Left forelimb (tissue), 1 donor: Measurements from ENCODE around the gene SLC19A2.

Experiments used
- DNase-seq: peaks from one replicate; pipeline ENCODE4 v3.0.0-alpha.2; 2018; ENCODE audit warnings: low spot score

Gene SLC19A2

DNA sequence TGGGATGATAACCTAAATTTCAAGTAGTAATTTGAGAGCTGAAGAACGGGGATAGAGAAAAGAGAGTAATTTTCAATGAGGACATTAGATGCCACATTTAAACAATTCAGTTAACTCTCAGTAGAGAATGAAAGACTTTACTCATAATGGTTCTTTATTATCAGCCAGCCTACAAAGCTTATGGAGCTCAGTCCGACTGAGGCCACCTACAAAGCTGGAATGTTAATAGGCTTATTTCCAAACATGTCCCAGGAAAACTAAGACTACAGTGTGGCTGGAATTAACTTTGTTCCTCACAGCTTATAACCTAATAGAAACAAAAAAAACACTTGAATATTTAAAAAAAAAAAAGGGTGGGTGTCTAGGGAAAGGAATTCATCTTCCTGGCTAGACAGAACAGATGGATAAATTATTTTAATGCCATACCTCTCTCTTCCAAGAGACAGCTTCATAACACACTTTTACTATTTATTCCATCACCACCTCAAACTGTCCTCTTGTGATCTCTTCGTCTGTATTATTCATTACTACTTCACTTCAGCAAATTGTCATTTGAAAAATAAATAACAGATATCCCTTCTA, 9.8 kb downstream of the SLC19A2 start:
- DNase-seq = no peak

DNA sequence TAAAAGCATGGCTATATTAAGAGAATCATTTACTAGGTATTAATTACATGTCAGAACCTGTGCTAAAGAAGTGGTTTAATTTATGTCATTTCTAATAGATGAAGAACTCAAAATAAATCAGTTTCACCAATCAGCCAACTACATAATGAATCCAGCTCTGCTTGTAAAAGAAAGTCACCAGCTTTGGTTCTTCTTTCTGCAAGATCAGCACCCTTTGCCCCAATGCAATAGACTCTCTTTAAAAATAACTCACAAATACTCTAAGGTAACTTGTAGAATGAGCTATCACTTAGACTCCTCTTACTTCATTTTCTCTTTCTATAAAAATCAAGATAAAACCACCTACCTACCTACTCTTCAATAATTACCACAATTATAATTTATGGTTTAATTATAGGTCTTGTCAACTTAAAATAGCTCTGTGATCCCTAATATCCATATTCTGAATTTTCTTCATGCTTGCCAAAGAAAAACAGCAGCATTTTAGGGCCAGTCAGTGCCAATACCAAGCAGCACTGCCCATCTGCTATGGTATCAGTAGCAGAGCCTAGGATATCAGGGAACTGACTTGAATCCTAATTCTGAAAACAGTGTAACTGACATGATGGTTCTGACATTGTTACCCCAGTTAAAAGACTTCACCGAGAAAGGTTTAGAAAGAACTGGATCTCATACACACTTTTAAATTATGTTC, 11.3 kb downstream of the SLC19A2 start:
- no peak for DNase-seq

DNA sequence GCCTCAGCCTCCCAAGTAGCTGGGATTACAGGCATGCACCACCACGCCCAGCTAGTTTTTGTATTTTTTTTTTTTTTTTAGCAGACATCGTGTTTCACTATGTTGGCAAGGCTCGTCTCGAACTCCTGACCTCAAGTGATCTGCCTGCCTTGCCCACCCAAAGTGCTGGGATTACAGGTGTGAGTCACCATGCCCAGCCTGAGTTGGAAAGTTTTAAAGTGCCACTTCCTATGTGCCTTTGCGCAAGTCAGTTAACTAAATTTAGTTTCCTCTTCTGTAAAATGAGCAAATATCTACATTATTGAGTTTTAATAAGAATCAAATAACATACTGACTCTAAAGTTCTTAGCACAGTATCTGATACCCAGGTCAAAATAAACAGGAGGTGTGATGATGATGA, 12.4 kb downstream of the SLC19A2 start:
- no peak for DNase-seq

DNA sequence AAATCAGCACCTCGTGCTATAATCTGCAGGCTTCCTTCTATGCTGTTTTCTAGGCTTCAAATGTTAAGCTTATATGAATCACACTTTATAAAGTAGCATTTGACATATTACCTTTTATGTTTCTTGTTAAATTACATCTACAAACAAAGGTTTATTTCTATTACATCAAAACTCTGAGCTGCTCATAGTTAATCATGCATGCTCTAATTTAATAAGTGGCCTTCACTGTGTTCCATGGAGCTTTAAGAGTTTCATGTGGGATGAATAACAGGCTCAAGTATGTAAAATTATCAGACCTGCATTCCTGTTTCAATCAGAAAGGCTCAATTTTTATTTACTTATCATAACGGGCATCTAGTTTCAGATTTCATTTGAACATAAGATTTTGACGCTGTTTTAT, 13.0 kb downstream of the SLC19A2 start:
- DNase-seq = no peak

DNA sequence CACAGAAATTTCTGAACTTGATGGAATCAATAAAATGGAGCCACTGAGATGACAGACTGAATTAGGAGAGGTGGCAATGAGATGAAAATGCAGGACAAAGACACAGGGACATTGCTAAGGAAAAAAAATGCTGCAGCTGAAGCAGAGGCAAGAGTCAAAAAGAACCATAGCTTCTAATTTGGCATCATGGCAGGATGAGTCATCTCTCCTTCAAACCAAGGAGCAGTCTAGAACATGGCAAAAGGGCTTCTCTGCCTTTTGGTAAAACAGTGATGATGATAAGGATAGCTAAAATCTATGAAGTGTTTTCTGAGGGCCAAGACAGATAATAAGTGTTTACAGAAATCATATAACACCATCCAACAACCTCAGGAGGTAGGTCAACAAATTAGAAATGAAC, 16.8 kb downstream of the SLC19A2 start:
- no peak for DNase-seq

DNA sequence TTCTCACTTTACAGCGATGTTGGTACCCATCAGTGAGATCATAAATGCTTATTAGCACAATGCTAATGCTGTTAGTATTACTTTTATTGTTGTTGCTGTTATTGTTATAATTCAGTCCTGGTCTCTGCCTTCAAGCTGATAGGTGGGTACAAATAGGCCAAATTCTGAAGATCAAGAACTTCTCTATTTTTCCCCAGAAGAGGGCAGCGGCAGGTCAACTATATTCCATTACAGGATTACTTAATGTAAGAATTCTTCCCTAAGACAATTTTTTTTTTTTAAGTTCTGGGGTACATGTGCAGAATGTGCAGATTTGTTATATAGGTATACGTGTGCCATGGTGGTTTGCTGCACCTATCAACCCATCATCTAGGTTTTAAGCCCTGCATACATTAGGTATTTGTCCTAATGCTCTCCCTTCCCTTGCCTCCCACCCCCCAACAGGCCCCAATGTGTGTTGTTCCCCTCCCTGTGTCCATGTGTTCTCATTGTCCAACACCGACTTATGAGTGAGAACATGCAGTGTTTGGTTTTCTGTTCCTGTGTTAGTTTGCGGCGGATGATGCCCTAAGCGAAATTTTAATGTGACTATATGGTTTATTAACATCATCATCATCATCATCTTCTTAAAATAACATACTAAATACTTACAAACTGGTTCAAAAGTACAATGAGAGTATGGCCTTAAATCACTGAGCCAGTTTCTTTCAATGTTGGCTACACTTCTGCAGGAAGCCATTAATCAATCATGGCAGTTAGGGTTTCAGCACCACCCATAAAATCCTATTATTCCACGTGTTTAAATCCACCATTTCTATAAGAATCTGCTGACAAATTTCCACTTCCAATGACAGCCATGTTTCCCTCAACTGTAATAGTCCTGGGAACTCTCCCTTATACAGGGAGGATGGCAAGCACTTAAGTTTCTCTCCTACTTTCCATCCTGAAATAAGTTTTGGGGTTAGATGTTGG, 19.2 kb downstream of the SLC19A2 start:
- DNase-seq = no peak

DNA sequence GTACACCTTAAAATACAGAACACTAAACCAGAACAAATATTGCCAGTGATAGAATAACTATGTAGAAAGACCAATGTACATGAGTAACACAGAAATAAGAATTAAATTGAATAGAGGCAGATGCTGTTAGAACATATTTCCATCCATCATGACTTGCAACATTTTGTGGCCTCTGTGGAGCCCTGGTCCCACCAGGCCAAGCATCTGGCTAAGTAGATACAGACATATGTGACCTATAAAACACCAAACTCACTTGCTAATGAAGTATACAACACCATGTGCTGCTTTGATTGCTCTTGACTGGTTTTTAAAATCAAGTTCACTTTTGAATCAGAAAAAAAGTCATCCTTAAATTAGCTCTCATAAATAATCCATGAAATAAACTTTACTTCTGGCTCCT, 20.5 kb downstream of the SLC19A2 start:
- no peak for DNase-seq

- DNase-seq = no peak
These were observed 23.4 kb downstream of the SLC19A2 start for GRCh38 chr1:169462385-169462784.

GRCh38 chr1:169461390-169462000, 24.2 kb downstream of the SLC19A2 start:
- no peak for DNase-seq

GRCh38 chr1:169460191-169460833, 25.4 kb downstream of the SLC19A2 start:
- no peak for DNase-seq

DNA sequence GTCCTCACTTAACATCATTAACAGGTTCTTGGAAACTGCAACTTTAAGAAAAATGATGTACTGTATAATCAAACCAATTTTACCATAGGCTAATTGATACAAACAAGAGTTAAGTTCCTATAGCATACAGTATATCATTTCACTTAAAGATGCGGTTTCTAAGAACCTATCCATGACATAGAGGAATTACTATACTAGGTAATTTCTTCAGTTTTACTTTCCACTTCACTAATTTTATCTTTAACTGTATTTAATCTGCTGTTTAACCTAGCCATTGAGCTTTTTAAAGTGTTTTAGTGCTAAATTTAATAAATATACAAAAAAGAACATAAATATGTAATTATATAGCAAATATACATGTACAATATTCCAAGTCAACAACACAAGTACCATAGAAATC, 28.3 kb downstream of the SLC19A2 start:
- DNase-seq = no peak

DNA sequence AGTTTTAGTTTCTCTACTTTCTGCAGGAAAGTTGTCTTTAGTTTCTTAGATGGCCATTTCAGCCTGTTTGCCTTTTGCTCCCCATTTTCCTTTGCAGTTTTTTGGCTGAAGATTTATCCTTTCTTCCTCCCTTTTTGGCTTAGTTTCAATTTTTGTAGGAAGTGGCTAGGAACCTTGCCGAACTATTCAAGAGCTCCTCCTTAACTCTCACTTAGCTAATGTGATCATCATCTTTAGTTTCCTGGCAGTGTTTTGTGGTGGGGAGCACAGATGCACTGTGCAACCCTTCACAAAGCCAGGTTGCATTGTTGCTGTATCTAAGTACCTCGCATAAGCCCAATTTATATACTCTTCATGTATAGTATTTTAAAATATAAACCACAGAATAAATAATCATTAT, 29.7 kb downstream of the SLC19A2 start:
- no peak for DNase-seq

DNA sequence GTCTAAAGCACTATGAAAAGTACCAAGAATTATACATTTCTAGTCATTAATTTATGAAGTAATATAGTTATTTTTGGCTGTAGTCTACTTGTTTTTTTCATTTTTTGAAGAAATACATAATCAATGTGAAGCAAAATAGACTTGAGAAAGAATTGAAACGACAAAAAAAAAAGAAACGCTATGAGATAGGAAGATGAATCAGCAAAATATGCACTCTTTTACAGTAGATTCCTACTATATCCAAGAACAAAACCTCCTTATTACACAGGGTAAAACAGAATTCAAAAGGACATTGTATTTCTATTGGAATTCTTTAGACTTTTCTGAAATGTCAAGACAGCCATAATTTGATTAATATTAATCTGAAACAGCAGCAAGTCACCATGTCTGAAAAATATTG, 32.8 kb downstream of the SLC19A2 start:
- no peak for DNase-seq

GRCh38 chr1:169451218-169451824, 34.4 kb downstream of the SLC19A2 start:
- no peak for DNase-seq

- DNase-seq = no peak
These were observed 41.8 kb downstream of the SLC19A2 start for GRCh38 chr1:169443923-169444322.

- DNase-seq = peak; percentile 85
These were observed 58.6 kb downstream of the SLC19A2 start, which contains the start of gene CCDC181 for GRCh38 chr1:169427081-169427641. Gene CCDC181, minus strand, starts transcription at chr1:169427474. Its CDS starts 2,547 bp downstream, at chr1:169424927.

DNA sequence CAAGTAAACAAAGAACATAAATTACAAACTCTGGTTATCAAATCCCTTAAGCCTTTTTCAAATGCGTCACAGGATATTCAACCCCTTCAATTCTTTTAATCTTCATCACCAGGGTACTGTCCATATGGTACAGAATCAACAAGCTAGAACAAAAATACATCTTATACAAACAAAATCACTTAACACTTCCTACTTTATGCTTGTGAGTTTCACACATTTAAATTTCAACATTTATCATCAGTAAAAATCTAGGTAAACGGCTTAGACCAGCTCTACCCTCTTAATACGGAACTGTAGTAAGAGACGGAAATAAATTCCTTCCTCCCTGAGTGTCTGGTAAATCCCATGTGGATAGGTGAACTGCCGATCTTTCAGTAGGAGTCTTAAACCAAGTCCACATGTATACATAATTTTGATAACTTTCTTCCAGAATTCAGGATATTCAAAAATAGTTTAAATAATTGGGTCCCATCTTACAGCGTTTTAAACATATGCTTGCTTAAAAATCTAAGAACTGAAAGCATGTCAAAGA, 59.5 kb downstream of the SLC19A2 start:
- DNase-seq = no peak

- no peak for DNase-seq
These were observed 64.4 kb downstream of the SLC19A2 start for GRCh38 chr1:169421309-169421708.

- DNase-seq = no peak
These were observed 70.8 kb downstream of the SLC19A2 start for GRCh38 chr1:169414952-169415351.
